Measurements from ENCODE around the gene CYP4A11.
"Not testable (repeated sequence)": the region's sequence is repeated elsewhere in the genome, so short reads cannot be mapped to it uniquely, and the experiment has no call there.

The CYP4A11 gene

GRCh38 chr1:46937270-46937669 lies 4.0 kb downstream of the CYP4A11 start:
- H3K4me3 ChIP-seq (ENCODE audit: control insufficient read depth, low read depth, low read length), result no peak overlapping the region
- no peak for TF ChIP-seq CTCF (IDR thresholded peaks at IDR 0.05; ENCODE audit: control insufficient read depth, insufficient read depth, low read depth, low read length, missing control alignments)
- DNase-seq (ENCODE audit: low read depth), result no peak

- no peak for DNase-seq (ENCODE audit: low read depth)
- H3K4me3 ChIP-seq (ENCODE audit: control insufficient read depth, low read depth, low read length), result no peak overlapping the region
- TF ChIP-seq CTCF (IDR thresholded peaks at IDR 0.05; ENCODE audit: control insufficient read depth, insufficient read depth, low read depth, low read length, missing control alignments), result no peak
These were observed 4.5 kb downstream of the CYP4A11 start for GRCh38 chr1:46936788-46937187.

GRCh38 chr1:46934852-46935251 lies 6.4 kb downstream of the CYP4A11 start:
- DNase-seq (ENCODE audit: low read depth); H3K4me3 ChIP-seq (ENCODE audit: control insufficient read depth, low read depth, low read length): not testable (repeated sequence)

- DNase-seq (ENCODE audit: low read depth); H3K4me3 ChIP-seq (ENCODE audit: control insufficient read depth, low read depth, low read length): not testable (repeated sequence)
These were observed 9.3 kb downstream of the CYP4A11 start for GRCh38 chr1:46932020-46932419.

GRCh38 chr1:46931151-46931550 lies 10.1 kb downstream of the CYP4A11 start:
- no peak overlapping the region for H3K4me3 ChIP-seq (ENCODE audit: control insufficient read depth, low read depth, low read length)
- DNase-seq (ENCODE audit: low read depth), result no peak
- no peak for TF ChIP-seq CTCF (IDR thresholded peaks at IDR 0.05; ENCODE audit: control insufficient read depth, insufficient read depth, low read depth, low read length, missing control alignments)

GRCh38 chr1:46927249-46927835 lies 13.9 kb downstream of the CYP4A11 start:
- H3K4me3 ChIP-seq (ENCODE audit: control insufficient read depth, low read depth, low read length), result no peak overlapping the region
- no peak for TF ChIP-seq CTCF (IDR thresholded peaks at IDR 0.05; ENCODE audit: control insufficient read depth, insufficient read depth, low read depth, low read length, missing control alignments)
- no peak for DNase-seq (ENCODE audit: low read depth)

GRCh38 chr1:46910790-46911189 lies 30.5 kb downstream of the CYP4A11 start:
- DNase-seq (ENCODE audit: low read depth), result no peak
- H3K4me3 ChIP-seq (ENCODE audit: control insufficient read depth, low read depth, low read length), result no peak overlapping the region
- no peak for TF ChIP-seq CTCF (IDR thresholded peaks at IDR 0.05; ENCODE audit: control insufficient read depth, insufficient read depth, low read depth, low read length, missing control alignments)

GRCh38 chr1:46903481-46903880 lies 37.8 kb downstream of the CYP4A11 start:
- no peak for DNase-seq (ENCODE audit: low read depth)
- H3K4me3 ChIP-seq (ENCODE audit: control insufficient read depth, low read depth, low read length), result no peak overlapping the region
- no peak for TF ChIP-seq CTCF (IDR thresholded peaks at IDR 0.05; ENCODE audit: control insufficient read depth, insufficient read depth, low read depth, low read length, missing control alignments)

Data from AG09309 (cell line).